ENCODE measurements around the gene NMNAT2. TPM values are rescaled to one million over a fixed set of nuclear protein-coding genes. Genes with fewer than 3 reads are reported as not detected.

NMNAT2 gene
- total and polyA plus RNA-seq, 2 experiments from 2014 or later, result 2.4 to 4.2 TPM

- in situ Hi-C loops (cut with MboI), result no loop called here
- TF ChIP-seq EZH2phosphoT487 (IDR thresholded peaks at IDR 0.05; ENCODE audit: insufficient read depth, low read depth), result no peak
- no peak for TF ChIP-seq EZH2 (IDR thresholded peaks at IDR 0.05; ENCODE audit: insufficient read depth, poor library complexity, severe bottlenecking)
- no peak overlapping the region for H2AFZ ChIP-seq
- H3K9me2 ChIP-seq (ENCODE audit: insufficient read depth), result no peaks in the 10 kb centered on the region
- H3K36me3 ChIP-seq (ENCODE audit: low read depth), result no peaks in the 10 kb centered on the region
- no peak for DNase-seq
- H3K27ac ChIP-seq, result no peak overlapping the region
- H3K9me3 ChIP-seq (ENCODE audit: low read depth), result no peaks in the 10 kb centered on the region
- no peak overlapping the region for H3K4me2 ChIP-seq (ENCODE audit: unreplicated experiment)
- H3K27me3 ChIP-seq (replicated peaks; ENCODE audit: insufficient read depth), result no peaks in the 10 kb centered on the region
- H3K79me2 ChIP-seq (ENCODE audit: insufficient read depth), result no peaks in the 10 kb centered on the region
- 41% methylated on average over 2 of the region's 2 CpGs for WGBS, 2 experiments (ENCODE audit: low coverage in 1 of 2, low lambda C conversion rate in 2 of 2, missing lambda C conversion rate in 2 of 2)
- H3K4me1 ChIP-seq (ENCODE audit: insufficient read depth), result no peaks in the 10 kb centered on the region
- no peak overlapping the region for H3K4me3 ChIP-seq
- H3F3A ChIP-seq (ENCODE audit: insufficient read depth), result no peaks in the 10 kb centered on the region
- no peaks in the 10 kb centered on the region for H4K20me1 ChIP-seq (ENCODE audit: insufficient read depth)
- H3K9ac ChIP-seq, result no peak overlapping the region
Observed at GRCh38 chr1:183450093-183450492, 31.9 kb upstream of the NMNAT2 start.

- no peaks in the 10 kb centered on the region for H3K36me3 ChIP-seq (ENCODE audit: low read depth)
- no peak for DNase-seq
- no peaks in the 10 kb centered on the region for H3K9me3 ChIP-seq (ENCODE audit: low read depth)
- H3K9ac ChIP-seq, result no peak overlapping the region
- no peaks in the 10 kb centered on the region for H4K20me1 ChIP-seq (ENCODE audit: insufficient read depth)
- WGBS, 2 experiments (ENCODE audit: low coverage in 1 of 2, low lambda C conversion rate in 2 of 2, missing lambda C conversion rate in 2 of 2), result 76 to 79% methylated on average over 13 of the region's 13 CpGs
- no peak overlapping the region for H2AFZ ChIP-seq
- H3K27ac ChIP-seq, result no peak overlapping the region
- H3K4me3 ChIP-seq, result no peak overlapping the region
- in situ Hi-C loops (cut with MboI), result no loop called here
- TF ChIP-seq EZH2 (IDR thresholded peaks at IDR 0.05; ENCODE audit: insufficient read depth, poor library complexity, severe bottlenecking), result no peak
- no peak for TF ChIP-seq EZH2phosphoT487 (IDR thresholded peaks at IDR 0.05; ENCODE audit: insufficient read depth, low read depth)
- H3K4me1 ChIP-seq (ENCODE audit: insufficient read depth), result 0 out of 2 replicates have a peak, but pooled peaks cover 3% of the 10 kb centered on the region
- H3K9me2 ChIP-seq (ENCODE audit: insufficient read depth), result no peaks in the 10 kb centered on the region
- H3K27me3 ChIP-seq (replicated peaks; ENCODE audit: insufficient read depth), result no peaks in the 10 kb centered on the region
- no peak overlapping the region for H3K4me2 ChIP-seq (ENCODE audit: unreplicated experiment)
- no peaks in the 10 kb centered on the region for H3F3A ChIP-seq (ENCODE audit: insufficient read depth)
- no peaks in the 10 kb centered on the region for H3K79me2 ChIP-seq (ENCODE audit: insufficient read depth)
Observed at GRCh38 chr1:183449223-183449770, 31.1 kb upstream of the NMNAT2 start.

- Histone ChIP-seq H3K9me3 (ENCODE audit: low read depth) (no peaks in the 10 kb centered on the region), H3F3A (ENCODE audit: insufficient read depth) (no peaks in the 10 kb centered on the region), H3K4me3 (no peak overlapping the region), H3K9ac (no peak overlapping the region), H3K27ac (no peak overlapping the region), H3K79me2 (ENCODE audit: insufficient read depth) (no peaks in the 10 kb centered on the region), H3K36me3 (ENCODE audit: low read depth) (no peaks in the 10 kb centered on the region), H2AFZ (no peak overlapping the region), H3K4me2 (ENCODE audit: unreplicated experiment) (no peak overlapping the region), H3K9me2 (ENCODE audit: insufficient read depth) (no peaks in the 10 kb centered on the region), H3K27me3 (replicated peaks; ENCODE audit: insufficient read depth) (0 out of 2 replicates have a peak, but pooled peaks cover 17% of the 10 kb centered on the region), H4K20me1 (ENCODE audit: insufficient read depth) (no peaks in the 10 kb centered on the region), H3K4me1 (ENCODE audit: insufficient read depth) (0 out of 2 replicates have a peak, but pooled peaks cover 3% of the 10 kb centered on the region)
- in situ Hi-C loops (cut with MboI), result no loop called here
- peak; percentile 36 for DNase-seq
- 37 to 38% methylated on average over 3 of the region's 3 CpGs for WGBS, 2 experiments (ENCODE audit: low coverage in 1 of 2, low lambda C conversion rate in 2 of 2, missing lambda C conversion rate in 2 of 2)
- no peak for TF ChIP-seq EZH2 (IDR thresholded peaks at IDR 0.05; ENCODE audit: insufficient read depth, poor library complexity, severe bottlenecking)
- TF ChIP-seq EZH2phosphoT487 (IDR thresholded peaks at IDR 0.05; ENCODE audit: insufficient read depth, low read depth), result no peak
Observed at GRCh38 chr1:183444243-183444642, 26.1 kb upstream of the NMNAT2 start.

- Histone ChIP-seq H3K4me2 (ENCODE audit: unreplicated experiment) (no peak overlapping the region), H2AFZ (no peak overlapping the region), H3K27me3 (replicated peaks; ENCODE audit: insufficient read depth) (peaks cover 25% of the 10 kb centered on the region; the same call in 1 of the 2 replicates), H3K36me3 (ENCODE audit: low read depth) (no peaks in the 10 kb centered on the region), H3F3A (ENCODE audit: insufficient read depth) (no peaks in the 10 kb centered on the region), H3K9me3 (ENCODE audit: low read depth) (no peaks in the 10 kb centered on the region), H3K4me1 (ENCODE audit: insufficient read depth) (0 out of 2 replicates have a peak, but pooled peaks cover 3% of the 10 kb centered on the region), H3K4me3 (no peak overlapping the region), H3K79me2 (ENCODE audit: insufficient read depth) (no peaks in the 10 kb centered on the region), H3K9ac (no peak overlapping the region), H4K20me1 (ENCODE audit: insufficient read depth) (no peaks in the 10 kb centered on the region), H3K27ac (no peak overlapping the region), H3K9me2 (ENCODE audit: insufficient read depth) (no peaks in the 10 kb centered on the region)
- no peak for DNase-seq
- 36 to 39% methylated on average over 1 of the region's 1 CpG for WGBS, 2 experiments (ENCODE audit: low coverage in 1 of 2, low lambda C conversion rate in 2 of 2, missing lambda C conversion rate in 2 of 2)
- no peak for TF ChIP-seq EZH2 (IDR thresholded peaks at IDR 0.05; ENCODE audit: insufficient read depth, poor library complexity, severe bottlenecking)
- no peak for TF ChIP-seq EZH2phosphoT487 (IDR thresholded peaks at IDR 0.05; ENCODE audit: insufficient read depth, low read depth)
- in situ Hi-C loops (cut with MboI), result no loop called here
Observed at GRCh38 chr1:183443466-183443865, 25.3 kb upstream of the NMNAT2 start.

All from GM23248 (cell line).